Vagina (tissue), 2 donors: ENCODE results near the gene RAB4B. TPM values are rescaled to one million over a fixed set of nuclear protein-coding genes. Genes with fewer than 3 reads are reported as not detected.
"Not testable (repeated sequence)": the region's sequence is repeated elsewhere in the genome, so short reads cannot be mapped to it uniquely, and the experiment has no call there.

Experiments
- DNase-seq, 2 donors: peaks; one replicate each; pipeline ENCODE4 v3.0.0-alpha.2; 2017; ENCODE audit errors: extremely low spot score in 2 of 2
- H3K27ac ChIP-seq: fragments of 200-600 bp; sonication (generic); one replicate; pipeline ENCODE4 v1.5.1; 2019
- H3K27me3 ChIP-seq: fragments of 200-600 bp; sonication (generic); one replicate; pipeline ENCODE4 v1.5.1; 2019
- H3K36me3 ChIP-seq, 2 donors: fragments of 200-600 bp; sonication (generic); one replicate each; pipeline ENCODE4 v1.5.1; 2017 to 2019
- H3K4me1 ChIP-seq: fragments of 200-600 bp; sonication (generic); one replicate; pipeline ENCODE4 v1.5.1; 2019
- H3K4me3 ChIP-seq, 2 donors: fragments of 200-600 bp; sonication (generic); 1 replicate in 1 of 2; 2 replicates in 1 of 2; pipeline ENCODE4 v1.5.1; 2016 to 2019
- H3K9me3 ChIP-seq: fragments of 200-600 bp; sonication (generic); one replicate; pipeline ENCODE4 v1.5.1; 2019
- POLR2A ChIP-seq, 2 donors: fragments of 450-650 bp; IDR thresholded peaks; one replicate each; pipeline ENCODE4 v1.6.1; 2017; ENCODE audit warnings: antibody characterized with exemption in 2 of 2, mild to moderate bottlenecking in 2 of 2, moderate library complexity in 2 of 2
- POLR2AphosphoS5 ChIP-seq, 2 donors: sonication (generic); formaldehyde crosslinking; IDR thresholded peaks; one replicate each; pipeline ENCODE4 v1.9.0; 2017; ENCODE audit warnings: antibody characterized with exemption in 2 of 2, mild to moderate bottlenecking in 2 of 2, low read depth in 1 of 2; ENCODE audit not compliant: insufficient read depth in 1 of 2
- intact Hi-C: fragments of 100-400 bp; cut with DNase I; formaldehyde crosslinking; loops from one replicate; pipeline ENCODE4 v1.15.1; 2023
- total RNA-seq: library from RNA; depleted of rRNA; stranded (reverse); fragments of >200 nt; gene quantifications from one replicate; pipeline ENCODE4 v1.2.3, GENCODE V29; 2016
- TF ChIP-seq, protein P1 (sequence below), 3 experiments: fragments of 450-650 bp in 2 of 3; fragments of 200-600 bp in 1 of 3; sonication (generic) in 1 of 3; IDR thresholded peaks; one replicate each; pipeline ENCODE4 v1.5.1; 2017 to 2019; ENCODE audit warnings: antibody characterized with exemption in 3 of 3, mild to moderate bottlenecking in 2 of 3, moderate library complexity in 2 of 3

Gene RAB4B
- total RNA-seq, 1 donor from 2014 or later, result 22.3 TPM

DNA sequence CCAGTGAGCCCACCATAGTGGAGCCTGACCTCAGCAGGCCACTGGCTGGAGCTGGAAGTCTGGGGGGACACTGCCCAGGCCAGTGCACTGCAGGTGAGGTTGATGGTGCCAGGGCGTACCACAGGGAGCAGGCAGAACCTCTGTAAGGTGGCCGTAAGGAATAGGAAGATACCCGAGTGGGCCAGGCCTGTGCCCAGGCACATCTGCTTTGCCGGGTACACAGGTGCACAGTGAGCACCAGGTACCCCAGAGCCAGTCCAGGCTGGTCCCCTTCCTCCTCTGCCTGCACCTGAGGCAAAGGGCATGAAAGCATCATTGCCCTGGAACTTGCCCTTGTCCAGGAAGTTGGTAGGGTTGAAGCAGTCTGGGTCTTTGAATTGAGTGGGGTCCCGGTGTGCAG lies 30.4 kb downstream of the RAB4B start:
- H3K27me3 ChIP-seq, result no peaks in the 10 kb centered on the region
- H3K27ac ChIP-seq, result peak overlapping the region; percentile 64
- H3K4me1 ChIP-seq, result peaks cover 88% of the 10 kb centered on the region
- TF ChIP-seq, protein P1, sequence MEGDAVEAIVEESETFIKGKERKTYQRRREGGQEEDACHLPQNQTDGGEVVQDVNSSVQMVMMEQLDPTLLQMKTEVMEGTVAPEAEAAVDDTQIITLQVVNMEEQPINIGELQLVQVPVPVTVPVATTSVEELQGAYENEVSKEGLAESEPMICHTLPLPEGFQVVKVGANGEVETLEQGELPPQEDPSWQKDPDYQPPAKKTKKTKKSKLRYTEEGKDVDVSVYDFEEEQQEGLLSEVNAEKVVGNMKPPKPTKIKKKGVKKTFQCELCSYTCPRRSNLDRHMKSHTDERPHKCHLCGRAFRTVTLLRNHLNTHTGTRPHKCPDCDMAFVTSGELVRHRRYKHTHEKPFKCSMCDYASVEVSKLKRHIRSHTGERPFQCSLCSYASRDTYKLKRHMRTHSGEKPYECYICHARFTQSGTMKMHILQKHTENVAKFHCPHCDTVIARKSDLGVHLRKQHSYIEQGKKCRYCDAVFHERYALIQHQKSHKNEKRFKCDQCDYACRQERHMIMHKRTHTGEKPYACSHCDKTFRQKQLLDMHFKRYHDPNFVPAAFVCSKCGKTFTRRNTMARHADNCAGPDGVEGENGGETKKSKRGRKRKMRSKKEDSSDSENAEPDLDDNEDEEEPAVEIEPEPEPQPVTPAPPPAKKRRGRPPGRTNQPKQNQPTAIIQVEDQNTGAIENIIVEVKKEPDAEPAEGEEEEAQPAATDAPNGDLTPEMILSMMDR (IDR thresholded peaks at IDR 0.05), result no peak
- TF ChIP-seq POLR2AphosphoS5 (IDR thresholded peaks at IDR 0.05; ENCODE audit: insufficient read depth in 1 of 2, low read depth in 1 of 2) (peak in 1 of 2 donors; percentile 19), POLR2A (IDR thresholded peaks at IDR 0.05) (no peak)
- intact Hi-C loops, result loop anchor here (10.0 kb wide), 1 partner anchor 54 kb away; the partner anchor contains the start of genes ACTMAP and SNRPA
- peaks cover 0 to 17% of the 10 kb centered on the region in 2 donors for H3K36me3 ChIP-seq
- no peaks in the 10 kb centered on the region for H3K9me3 ChIP-seq
- no peak for DNase-seq
- H3K4me3 ChIP-seq, result peak overlapping the region in 1 of 2 donors; percentile 51

DNA sequence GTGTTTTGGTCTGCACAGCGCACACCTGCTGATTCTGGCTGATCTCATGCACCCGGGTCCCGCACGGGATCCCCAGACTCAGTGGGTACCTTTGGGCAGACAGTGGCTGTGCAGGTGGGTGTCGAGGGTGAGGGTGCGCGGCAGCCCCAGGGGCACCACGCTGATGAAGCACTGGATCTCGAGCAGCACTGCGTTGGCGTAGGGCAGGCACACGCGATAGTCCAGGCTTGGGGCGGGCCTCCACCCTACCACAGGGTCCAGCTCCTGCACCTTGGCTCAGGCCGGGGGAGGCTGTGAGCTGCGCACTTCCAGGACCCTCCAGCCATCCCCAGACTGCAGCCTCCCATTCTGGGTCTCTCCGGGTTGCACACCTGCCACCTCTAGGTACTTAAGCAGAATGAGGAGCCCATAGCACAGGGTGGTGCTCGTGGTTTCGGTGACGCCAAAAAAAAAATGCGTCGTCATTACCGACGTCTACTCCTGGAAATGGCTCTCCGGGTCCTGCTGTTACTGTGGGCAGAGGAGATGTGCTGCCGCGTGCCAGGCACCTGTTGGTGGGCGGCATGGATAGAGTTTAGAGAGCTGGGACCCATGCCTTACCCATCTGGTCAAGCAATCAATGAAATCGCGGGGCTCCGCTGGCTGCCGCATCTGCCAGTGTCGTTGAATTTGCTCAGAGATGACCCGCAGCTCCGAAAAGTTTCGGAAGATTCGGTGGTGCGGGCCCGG lies 31.5 kb downstream of the RAB4B start:
- intact Hi-C loops, result loop anchor here (10.0 kb wide), 1 partner anchor 55 kb away; the partner anchor contains the start of genes ACTMAP and SNRPA

DNA sequence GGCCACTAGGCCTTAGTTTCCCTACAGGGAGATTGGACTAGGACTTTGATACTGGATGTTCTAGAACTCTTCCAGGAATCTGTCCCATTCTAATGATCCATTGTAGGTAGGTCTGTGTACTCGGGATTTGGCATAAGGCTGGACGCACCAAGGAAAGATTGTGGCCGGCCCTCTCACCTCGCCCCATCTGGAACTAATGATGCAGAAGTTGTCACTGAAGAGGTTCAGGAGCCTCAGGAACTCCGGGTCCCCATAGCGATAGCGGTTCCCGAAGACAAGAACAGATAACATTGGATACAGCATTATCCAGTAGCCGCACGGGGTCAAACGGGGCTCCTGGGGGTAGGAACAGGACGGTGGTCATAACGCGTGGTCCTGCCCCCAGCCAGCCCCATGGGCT lies 32.1 kb downstream of the RAB4B start:
- H3K27ac ChIP-seq, result peak overlapping the region; percentile 79
- no peaks in the 10 kb centered on the region for H3K9me3 ChIP-seq
- intact Hi-C loops, result no loop called here
- peaks cover 0 to 17% of the 10 kb centered on the region in 2 donors for H3K36me3 ChIP-seq
- DNase-seq, result no peak
- TF ChIP-seq, protein P1 (IDR thresholded peaks at IDR 0.05), result no peak
- TF ChIP-seq POLR2A (IDR thresholded peaks at IDR 0.05) (no peak), POLR2AphosphoS5 (IDR thresholded peaks at IDR 0.05; ENCODE audit: insufficient read depth in 1 of 2, low read depth in 1 of 2) (no peak)
- H3K4me3 ChIP-seq, result peak overlapping the region; percentile 45 to 51
- peaks cover 80% of the 10 kb centered on the region for H3K4me1 ChIP-seq
- H3K27me3 ChIP-seq, result no peaks in the 10 kb centered on the region

More for the DNA sequence above, 31.5 kb downstream of the RAB4B start:
- Histone ChIP-seq H3K9me3 (no peaks in the 10 kb centered on the region), H3K36me3 (peaks cover 0 to 17% of the 10 kb centered on the region in 2 donors), H3K4me3 (peak overlapping the region; percentile 45 to 51), H3K4me1 (peaks cover 86% of the 10 kb centered on the region), H3K27me3 (no peaks in the 10 kb centered on the region), H3K27ac (peak overlapping the region; percentile 79)
- no peak for DNase-seq
- TF ChIP-seq POLR2AphosphoS5 (IDR thresholded peaks at IDR 0.05; ENCODE audit: insufficient read depth in 1 of 2, low read depth in 1 of 2) (peak in 1 of 2 donors; percentile 8), POLR2A (IDR thresholded peaks at IDR 0.05) (no peak)
- TF ChIP-seq, protein P1 (IDR thresholded peaks at IDR 0.05), result no peak

DNA sequence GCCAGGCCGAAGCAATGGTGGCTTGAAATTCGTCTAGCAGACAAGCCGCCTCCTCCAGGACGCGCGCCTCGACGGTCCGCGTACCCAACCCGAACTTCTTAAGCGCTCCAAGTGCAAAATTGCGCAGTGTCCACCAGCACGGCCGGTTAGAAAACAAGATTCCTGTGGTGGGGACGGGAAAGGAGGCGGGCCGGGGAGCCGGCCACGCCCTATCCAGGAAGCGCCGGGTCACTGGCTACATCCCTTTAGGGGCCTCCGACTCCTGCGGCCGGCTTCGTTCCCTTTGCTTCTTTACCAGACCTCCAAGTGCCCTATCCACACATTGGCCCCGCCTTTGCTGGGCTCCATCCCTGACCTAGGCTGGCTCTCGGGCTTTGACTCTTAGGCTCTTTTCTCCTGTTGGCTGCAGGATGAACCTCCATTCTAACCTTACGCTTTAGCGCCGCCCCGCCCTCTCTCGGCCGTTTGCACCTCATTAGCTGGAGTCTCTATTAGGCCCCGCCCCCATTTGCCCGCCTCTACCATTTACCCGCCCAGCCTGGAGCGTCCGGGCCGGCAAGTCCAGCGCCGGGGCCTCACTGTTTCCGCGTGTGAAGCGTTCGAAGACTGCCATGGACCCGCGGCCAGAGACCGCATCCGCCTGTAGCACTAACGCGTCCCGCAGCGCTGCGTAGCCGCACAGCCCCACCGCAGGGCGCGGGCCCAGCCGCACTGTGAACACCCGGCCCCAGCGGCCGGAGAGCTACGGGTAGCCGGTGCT lies 32.8 kb downstream of the RAB4B start:
- H3K9me3 ChIP-seq, H3K27me3 ChIP-seq, intact Hi-C loops, DNase-seq: not testable (repeated sequence)
- peak overlapping the region; percentile 79 for H3K27ac ChIP-seq
- peak in 1 of 2 donors; percentile 74 for TF ChIP-seq POLR2AphosphoS5 (IDR thresholded peaks at IDR 0.05; ENCODE audit: insufficient read depth in 1 of 2, low read depth in 1 of 2)
- TF ChIP-seq, protein P1 (IDR thresholded peaks at IDR 0.05), result peak in 1 of 3 experiments; percentile 3
- TF ChIP-seq POLR2A (IDR thresholded peaks at IDR 0.05), result peak in 1 of 2 donors; percentile 15
- H3K4me1 ChIP-seq, result peaks cover 73% of the 10 kb centered on the region
- H3K4me3 ChIP-seq, result peak overlapping the region; percentile 45 to 51
- peaks cover 0 to 13% of the 10 kb centered on the region in 2 donors for H3K36me3 ChIP-seq
